GM19025 (cell line): ENCODE data around the gene CDK13.
"Not testable (repeated sequence)": the region's sequence is repeated elsewhere in the genome, so short reads cannot be mapped to it uniquely, and the experiment has no call there.

ENCODE experiments used
- ATAC-seq: cut with Tn5 transposase; IDR thresholded peaks from one replicate; pipeline ENCODE4 v1.9.1; 2021; ENCODE audit warnings: mild to moderate bottlenecking, low read depth, moderate library complexity; ENCODE audit not compliant: unreplicated experiment

The CDK13 gene

GRCh38 chr7:39949971-39950472 is at the start of gene CDK13:
TSS of gene CDK13 (plus strand) at chr7:39950256. CDS start at chr7:39950642, 386 bp downstream.
- peak; percentile 25 for ATAC-seq

- ATAC-seq: no peak
These were observed 46.0 kb upstream of the CDK13 start for GRCh38 chr7:39904077-39904486.

DNA sequence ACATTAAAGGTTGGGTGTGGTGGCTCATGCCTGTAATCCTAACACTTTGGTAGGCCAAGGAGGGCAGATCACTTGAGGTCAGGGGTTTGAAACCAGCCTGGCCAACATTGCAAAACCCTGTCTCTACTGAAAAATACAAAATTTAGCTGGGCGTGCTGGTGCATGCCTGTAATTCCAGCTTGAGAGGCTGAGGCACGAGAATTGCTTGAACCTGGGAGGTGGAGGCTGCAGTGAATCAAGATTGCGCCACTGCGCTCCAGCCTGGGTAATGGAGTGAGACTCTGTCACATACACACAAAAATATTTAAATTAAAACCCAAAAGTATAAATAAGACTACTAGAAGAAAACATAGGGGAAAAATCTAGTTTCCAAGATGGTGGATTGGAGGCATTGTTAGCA is 41.9 kb upstream of the CDK13 start:
- ATAC-seq: no peak

DNA sequence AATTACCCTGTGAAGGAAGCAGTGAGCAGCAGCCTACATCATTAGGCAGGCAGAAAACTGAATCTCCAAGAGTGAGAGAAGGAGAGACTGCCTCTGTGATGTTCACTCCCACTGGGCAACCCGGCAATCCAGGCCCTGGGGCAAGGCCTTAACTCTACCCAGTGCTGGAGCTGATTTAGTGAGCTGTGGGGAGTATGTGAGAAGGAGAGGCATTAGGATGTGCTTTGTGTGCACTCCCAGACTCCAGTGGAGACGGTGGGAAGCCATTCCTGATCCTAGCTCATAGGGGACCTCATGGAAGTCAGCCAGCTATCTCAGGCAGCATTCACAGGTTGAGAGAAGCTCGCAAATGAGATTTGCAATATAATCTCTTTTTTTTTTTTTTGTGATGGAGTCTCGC is 41.1 kb upstream of the CDK13 start:
- no peak for ATAC-seq

GRCh38 chr7:39909526-39909925 is 40.5 kb upstream of the CDK13 start:
- ATAC-seq: no peak

DNA sequence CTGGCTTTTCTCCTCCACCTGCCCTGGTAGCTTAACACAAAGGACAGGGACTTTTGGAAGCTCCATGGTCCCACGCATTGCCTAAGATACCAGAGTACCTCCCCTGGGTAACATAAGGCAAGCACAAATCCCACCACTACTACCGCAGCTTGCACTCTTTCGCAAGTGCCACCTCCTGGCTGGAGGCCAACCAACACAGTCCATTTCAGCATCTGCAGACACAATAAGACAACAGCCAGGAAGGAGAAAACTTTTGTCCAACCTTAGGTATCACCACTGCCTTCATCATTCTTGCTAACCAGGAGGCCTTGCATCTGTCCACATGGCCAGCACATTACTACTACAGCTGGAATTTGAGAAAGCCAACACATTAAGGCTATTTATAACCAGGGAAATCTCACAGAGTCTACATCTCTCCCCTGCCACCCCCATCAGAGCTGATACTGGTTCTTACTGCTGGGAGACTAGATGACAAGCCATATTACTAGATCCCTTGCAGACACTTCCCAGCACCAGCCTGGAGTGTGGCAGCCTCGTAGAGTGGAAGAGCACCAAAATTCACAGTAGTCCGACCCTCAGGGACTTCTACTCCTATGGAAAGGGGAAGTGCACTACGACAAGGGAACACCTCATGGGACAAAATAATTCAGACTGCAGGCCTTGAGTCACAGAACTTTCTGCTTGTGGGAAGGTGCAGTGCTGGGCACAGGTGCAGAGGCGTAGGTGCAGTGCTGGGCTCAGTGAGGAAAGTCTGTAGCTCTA is 39.8 kb upstream of the CDK13 start:
- ATAC-seq: no peak

DNA sequence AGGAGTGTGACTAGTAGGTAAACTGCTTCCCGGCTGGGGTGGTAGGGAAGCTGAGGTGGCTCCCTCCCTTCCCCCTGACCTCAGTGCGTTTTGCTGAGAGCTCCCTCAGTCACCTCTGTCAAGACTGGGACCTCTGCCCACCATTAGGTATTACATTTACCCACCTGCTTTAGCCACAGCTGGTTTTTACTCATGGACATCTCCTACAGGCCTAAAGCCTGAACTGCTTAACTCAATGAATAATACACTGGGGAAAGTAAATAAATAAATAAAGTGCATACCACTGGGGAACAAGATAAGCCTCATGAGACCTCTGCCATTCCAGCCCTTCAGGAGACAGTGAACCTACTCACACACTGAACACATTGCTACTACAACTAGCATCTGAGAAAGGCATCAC is 38.9 kb upstream of the CDK13 start:
- no peak for ATAC-seq

DNA sequence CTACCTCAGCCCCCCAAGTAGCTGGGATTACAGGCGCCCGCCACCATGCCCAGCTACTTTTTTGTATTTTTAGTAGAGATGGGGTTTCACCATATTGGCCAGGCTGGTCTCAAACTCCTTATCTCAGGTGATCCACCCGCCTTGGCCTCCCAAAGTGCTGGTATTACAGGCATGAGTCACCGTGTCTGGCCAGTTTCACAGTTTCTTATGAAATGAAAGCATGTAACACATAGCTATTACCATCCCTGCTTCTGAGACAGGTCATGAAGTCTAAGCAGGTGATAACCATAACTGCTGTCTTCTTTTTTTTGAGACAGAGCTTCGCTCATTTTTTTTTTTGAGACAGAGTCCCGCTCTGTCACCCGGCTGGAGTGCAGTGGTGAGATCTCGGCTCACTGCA is 34.2 kb upstream of the CDK13 start:
- not testable (repeated sequence) for ATAC-seq

GRCh38 chr7:39919646-39920045 is 30.4 kb upstream of the CDK13 start:
- no peak for ATAC-seq

GRCh38 chr7:39921506-39922175 is 28.4 kb upstream of the CDK13 start:
- no peak for ATAC-seq

- no peak for ATAC-seq
These were observed 27.5 kb upstream of the CDK13 start for GRCh38 chr7:39922580-39922979.

GRCh38 chr7:39923091-39923490 is 27.0 kb upstream of the CDK13 start:
- no peak for ATAC-seq

- no peak for ATAC-seq
These were observed 25.9 kb upstream of the CDK13 start for GRCh38 chr7:39924122-39924521.

DNA sequence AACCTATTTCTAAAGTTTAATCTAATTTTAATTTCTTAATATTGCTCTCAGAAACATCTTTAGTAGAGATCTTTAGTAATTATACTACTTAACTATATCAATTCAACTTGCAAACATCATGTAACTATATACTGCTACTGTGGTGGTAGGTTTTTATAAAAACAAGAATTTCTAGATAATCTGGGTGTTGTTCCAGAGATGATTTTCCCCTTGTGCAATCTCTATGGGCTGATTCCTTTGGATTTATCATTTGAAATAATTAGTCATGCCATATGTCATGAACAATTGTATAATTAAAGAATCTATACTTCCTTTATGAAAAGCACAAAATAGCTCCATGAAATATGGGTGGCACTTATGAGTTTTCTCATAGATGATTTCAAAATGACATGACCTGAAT is 23.9 kb upstream of the CDK13 start:
- ATAC-seq: no peak

GRCh38 chr7:39927018-39927417 is 23.0 kb upstream of the CDK13 start:
- ATAC-seq: no peak

DNA sequence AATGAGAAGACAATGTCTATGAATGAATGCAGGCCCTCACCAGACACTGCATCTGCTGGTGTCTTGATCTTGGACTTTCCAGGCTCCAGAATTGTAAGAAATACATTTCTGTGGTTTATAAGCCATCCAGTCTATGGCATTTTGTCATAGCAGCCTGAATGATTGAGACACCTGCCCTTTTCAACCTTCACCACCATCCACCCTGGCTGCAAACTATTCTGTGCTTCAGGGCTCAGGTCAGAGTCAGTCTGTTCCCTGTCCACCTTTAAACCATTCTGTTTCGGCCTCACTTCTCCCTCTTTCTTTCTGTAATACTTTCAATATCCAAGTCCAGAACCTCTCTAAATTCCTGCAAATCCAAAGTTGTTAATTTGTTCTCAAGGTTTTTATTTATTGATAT is 15.9 kb upstream of the CDK13 start:
- no peak for ATAC-seq

GRCh38 chr7:39936761-39937160 is 13.3 kb upstream of the CDK13 start:
- ATAC-seq: no peak

- no peak for ATAC-seq
These were observed 12.5 kb upstream of the CDK13 start for GRCh38 chr7:39937366-39938153.

GRCh38 chr7:39942883-39943282 is 7.2 kb upstream of the CDK13 start:
- ATAC-seq: no peak

DNA sequence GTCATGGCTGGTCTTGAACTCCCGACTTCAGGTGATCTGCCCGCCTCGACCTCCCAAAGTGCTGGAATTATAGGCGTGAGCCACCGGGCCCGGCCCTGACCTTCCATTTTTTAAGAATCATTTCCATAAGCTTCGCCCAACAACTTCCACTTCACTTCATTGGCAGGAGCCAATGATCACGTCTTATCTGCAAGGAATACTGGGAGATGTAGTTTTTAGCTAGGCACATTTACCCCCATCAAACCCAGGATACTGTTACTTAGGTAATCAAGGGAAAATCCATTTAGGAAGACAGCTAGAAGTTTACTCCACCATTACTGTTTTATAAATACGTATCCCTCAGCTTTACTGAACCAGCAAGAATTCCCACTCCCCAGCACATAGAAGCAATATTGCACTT is 3.4 kb upstream of the CDK13 start:
- ATAC-seq: no peak

- no peak for ATAC-seq
These were observed 1.6 kb upstream of the CDK13 start for GRCh38 chr7:39948375-39948955.
